Measurements from ENCODE around the gene DZIP1L.

DNA sequence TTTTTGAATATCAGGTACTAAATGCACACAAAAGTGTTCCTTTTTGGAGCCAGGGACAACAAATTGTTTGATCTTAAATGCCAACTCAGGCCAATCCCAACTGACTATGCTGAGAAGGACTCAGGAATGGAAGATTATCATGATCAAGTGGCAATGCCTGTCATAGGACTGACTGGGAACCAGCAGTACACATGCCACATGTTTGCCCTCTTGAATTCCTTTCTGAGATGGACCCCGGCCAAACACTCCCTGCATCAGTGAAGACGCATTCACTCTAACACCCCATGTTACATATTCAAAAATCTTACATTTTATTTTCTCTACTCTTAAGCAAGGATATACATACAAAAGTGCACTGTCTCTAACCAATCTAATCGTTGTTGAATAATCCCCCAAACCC lies 69.3 kb downstream of the DZIP1L start:
- TF ChIP-seq ZBTB7A (IDR thresholded peaks at IDR 0.05; ENCODE audit: borderline replicate concordance, control insufficient read depth, low read depth, low read length) (no peak), EHMT2 (IDR thresholded peaks at IDR 0.05) (no peak), CBFB (CRISPR knock-in tag; IDR thresholded peaks at IDR 0.05) (no peak), FOXA1 (IDR thresholded peaks at IDR 0.05; ENCODE audit: borderline replicate concordance) (no peak), NFRKB (IDR thresholded peaks at IDR 0.05; ENCODE audit: low read depth) (no peak), HDGF (IDR thresholded peaks at IDR 0.05) (no peak), EZH2 (IDR thresholded peaks at IDR 0.05; ENCODE audit: borderline replicate concordance, low read depth, low read length) (no peak), NR3C1 (CRISPR knock-in tag; IDR thresholded peaks at IDR 0.05) (no peak), CEBPB (tag; IDR thresholded peaks at IDR 0.05) (no peak)
- TF ChIP-seq, protein P1, sequence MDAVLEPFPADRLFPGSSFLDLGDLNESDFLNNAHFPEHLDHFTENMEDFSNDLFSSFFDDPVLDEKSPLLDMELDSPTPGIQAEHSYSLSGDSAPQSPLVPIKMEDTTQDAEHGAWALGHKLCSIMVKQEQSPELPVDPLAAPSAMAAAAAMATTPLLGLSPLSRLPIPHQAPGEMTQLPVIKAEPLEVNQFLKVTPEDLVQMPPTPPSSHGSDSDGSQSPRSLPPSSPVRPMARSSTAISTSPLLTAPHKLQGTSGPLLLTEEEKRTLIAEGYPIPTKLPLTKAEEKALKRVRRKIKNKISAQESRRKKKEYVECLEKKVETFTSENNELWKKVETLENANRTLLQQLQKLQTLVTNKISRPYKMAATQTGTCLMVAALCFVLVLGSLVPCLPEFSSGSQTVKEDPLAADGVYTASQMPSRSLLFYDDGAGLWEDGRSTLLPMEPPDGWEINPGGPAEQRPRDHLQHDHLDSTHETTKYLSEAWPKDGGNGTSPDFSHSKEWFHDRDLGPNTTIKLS (IDR thresholded peaks at IDR 0.05; ENCODE audit: borderline replicate concordance, low read depth): no peak
- TF ChIP-seq, protein P2, sequence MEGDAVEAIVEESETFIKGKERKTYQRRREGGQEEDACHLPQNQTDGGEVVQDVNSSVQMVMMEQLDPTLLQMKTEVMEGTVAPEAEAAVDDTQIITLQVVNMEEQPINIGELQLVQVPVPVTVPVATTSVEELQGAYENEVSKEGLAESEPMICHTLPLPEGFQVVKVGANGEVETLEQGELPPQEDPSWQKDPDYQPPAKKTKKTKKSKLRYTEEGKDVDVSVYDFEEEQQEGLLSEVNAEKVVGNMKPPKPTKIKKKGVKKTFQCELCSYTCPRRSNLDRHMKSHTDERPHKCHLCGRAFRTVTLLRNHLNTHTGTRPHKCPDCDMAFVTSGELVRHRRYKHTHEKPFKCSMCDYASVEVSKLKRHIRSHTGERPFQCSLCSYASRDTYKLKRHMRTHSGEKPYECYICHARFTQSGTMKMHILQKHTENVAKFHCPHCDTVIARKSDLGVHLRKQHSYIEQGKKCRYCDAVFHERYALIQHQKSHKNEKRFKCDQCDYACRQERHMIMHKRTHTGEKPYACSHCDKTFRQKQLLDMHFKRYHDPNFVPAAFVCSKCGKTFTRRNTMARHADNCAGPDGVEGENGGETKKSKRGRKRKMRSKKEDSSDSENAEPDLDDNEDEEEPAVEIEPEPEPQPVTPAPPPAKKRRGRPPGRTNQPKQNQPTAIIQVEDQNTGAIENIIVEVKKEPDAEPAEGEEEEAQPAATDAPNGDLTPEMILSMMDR (IDR thresholded peaks at IDR 0.05 in 2 of 3, conservative IDR thresholded peaks at IDR 0.05 in 1 of 3; ENCODE audit: insufficient read depth in 2 of 3, low read depth in 1 of 3, low read length in 3 of 3): no peak
- TF ChIP-seq, protein P3, sequence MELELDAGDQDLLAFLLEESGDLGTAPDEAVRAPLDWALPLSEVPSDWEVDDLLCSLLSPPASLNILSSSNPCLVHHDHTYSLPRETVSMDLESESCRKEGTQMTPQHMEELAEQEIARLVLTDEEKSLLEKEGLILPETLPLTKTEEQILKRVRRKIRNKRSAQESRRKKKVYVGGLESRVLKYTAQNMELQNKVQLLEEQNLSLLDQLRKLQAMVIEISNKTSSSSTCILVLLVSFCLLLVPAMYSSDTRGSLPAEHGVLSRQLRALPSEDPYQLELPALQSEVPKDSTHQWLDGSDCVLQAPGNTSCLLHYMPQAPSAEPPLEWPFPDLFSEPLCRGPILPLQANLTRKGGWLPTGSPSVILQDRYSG (tag; conservative IDR thresholded peaks at IDR 0.05; ENCODE audit: low read depth): no peak
- TF ChIP-seq, protein P4, sequence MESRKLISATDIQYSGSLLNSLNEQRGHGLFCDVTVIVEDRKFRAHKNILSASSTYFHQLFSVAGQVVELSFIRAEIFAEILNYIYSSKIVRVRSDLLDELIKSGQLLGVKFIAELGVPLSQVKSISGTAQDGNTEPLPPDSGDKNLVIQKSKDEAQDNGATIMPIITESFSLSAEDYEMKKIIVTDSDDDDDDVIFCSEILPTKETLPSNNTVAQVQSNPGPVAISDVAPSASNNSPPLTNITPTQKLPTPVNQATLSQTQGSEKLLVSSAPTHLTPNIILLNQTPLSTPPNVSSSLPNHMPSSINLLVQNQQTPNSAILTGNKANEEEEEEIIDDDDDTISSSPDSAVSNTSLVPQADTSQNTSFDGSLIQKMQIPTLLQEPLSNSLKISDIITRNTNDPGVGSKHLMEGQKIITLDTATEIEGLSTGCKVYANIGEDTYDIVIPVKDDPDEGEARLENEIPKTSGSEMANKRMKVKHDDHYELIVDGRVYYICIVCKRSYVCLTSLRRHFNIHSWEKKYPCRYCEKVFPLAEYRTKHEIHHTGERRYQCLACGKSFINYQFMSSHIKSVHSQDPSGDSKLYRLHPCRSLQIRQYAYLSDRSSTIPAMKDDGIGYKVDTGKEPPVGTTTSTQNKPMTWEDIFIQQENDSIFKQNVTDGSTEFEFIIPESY (CRISPR knock-in tag; IDR thresholded peaks at IDR 0.05): no peak

Data from K562 (cell line).